Neural progenitor cell (in vitro differentiated cells): Measurements from ENCODE around the gene CAPN12.
"Not testable (repeated sequence)": the region's sequence is repeated elsewhere in the genome, so short reads cannot be mapped to it uniquely, and the experiment has no call there.

Source experiments
- EZH2 ChIP-seq: fragments of 200-600 bp; sonication (generic); IDR thresholded peaks from 2 replicates; pipeline ENCODE4 v1.6.1; 2017; ENCODE audit warnings: antibody characterized with exemption, mild to moderate bottlenecking, moderate library complexity
- TF ChIP-seq, protein P1 (sequence below): fragments of 200-600 bp; sonication (generic); IDR thresholded peaks from 2 replicates; pipeline ENCODE4 v1.5.1; 2017; ENCODE audit warnings: antibody characterized with exemption, mild to moderate bottlenecking

DNA sequence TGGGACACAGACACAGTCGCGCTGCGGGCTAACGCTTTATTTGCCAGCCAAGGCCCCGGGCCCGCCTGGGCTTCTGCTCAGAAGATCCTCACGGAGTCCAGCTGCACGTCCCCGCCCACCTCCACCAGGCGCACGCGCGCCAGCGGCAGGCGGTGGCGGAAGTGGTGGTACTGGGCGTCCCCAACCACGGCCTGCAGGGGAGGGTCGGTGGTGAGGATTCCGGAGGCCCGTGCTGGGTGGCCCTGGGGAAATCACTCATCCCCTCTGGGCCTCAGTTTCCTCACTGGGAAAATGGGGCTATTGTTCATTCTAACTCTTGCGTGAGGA lies 26.6 kb upstream of the CAPN12 start:
- TF ChIP-seq, protein P1, sequence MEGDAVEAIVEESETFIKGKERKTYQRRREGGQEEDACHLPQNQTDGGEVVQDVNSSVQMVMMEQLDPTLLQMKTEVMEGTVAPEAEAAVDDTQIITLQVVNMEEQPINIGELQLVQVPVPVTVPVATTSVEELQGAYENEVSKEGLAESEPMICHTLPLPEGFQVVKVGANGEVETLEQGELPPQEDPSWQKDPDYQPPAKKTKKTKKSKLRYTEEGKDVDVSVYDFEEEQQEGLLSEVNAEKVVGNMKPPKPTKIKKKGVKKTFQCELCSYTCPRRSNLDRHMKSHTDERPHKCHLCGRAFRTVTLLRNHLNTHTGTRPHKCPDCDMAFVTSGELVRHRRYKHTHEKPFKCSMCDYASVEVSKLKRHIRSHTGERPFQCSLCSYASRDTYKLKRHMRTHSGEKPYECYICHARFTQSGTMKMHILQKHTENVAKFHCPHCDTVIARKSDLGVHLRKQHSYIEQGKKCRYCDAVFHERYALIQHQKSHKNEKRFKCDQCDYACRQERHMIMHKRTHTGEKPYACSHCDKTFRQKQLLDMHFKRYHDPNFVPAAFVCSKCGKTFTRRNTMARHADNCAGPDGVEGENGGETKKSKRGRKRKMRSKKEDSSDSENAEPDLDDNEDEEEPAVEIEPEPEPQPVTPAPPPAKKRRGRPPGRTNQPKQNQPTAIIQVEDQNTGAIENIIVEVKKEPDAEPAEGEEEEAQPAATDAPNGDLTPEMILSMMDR: not testable (repeated sequence)
- TF ChIP-seq EZH2: not testable (repeated sequence)
